Mammary epithelial cell (primary cell): ENCODE data around the gene SERAC1.

ENCODE experiments used
- EZH2 ChIP-seq: IDR thresholded peaks from 2 replicates; pipeline ENCODE4 v1.6.1; 2012; ENCODE audit warnings: low read length, inconsistent platforms, borderline replicate concordance
- TF ChIP-seq, protein P1 (sequence below), 2 donors: IDR thresholded peaks in 1 of 2; conservative IDR thresholded peaks in 1 of 2; 2 replicates each; pipeline ENCODE4 v1.5.1; 2011 to 2012; ENCODE audit warnings: inconsistent platforms in 2 of 2, low read length in 2 of 2, mild to moderate bottlenecking in 2 of 2, control low read depth in 1 of 2, low read depth in 1 of 2; ENCODE audit not compliant: insufficient read depth in 1 of 2; ENCODE audit errors: extremely low read depth in 1 of 2

- TF ChIP-seq EZH2, result no peak
- TF ChIP-seq, protein P1, sequence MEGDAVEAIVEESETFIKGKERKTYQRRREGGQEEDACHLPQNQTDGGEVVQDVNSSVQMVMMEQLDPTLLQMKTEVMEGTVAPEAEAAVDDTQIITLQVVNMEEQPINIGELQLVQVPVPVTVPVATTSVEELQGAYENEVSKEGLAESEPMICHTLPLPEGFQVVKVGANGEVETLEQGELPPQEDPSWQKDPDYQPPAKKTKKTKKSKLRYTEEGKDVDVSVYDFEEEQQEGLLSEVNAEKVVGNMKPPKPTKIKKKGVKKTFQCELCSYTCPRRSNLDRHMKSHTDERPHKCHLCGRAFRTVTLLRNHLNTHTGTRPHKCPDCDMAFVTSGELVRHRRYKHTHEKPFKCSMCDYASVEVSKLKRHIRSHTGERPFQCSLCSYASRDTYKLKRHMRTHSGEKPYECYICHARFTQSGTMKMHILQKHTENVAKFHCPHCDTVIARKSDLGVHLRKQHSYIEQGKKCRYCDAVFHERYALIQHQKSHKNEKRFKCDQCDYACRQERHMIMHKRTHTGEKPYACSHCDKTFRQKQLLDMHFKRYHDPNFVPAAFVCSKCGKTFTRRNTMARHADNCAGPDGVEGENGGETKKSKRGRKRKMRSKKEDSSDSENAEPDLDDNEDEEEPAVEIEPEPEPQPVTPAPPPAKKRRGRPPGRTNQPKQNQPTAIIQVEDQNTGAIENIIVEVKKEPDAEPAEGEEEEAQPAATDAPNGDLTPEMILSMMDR (conservative IDR thresholded peaks at IDR 0.05 in 1 of 2, IDR thresholded peaks at IDR 0.05 in 1 of 2; ENCODE audit: extremely low read depth in 1 of 2, insufficient read depth in 1 of 2, low read depth in 1 of 2, low read length in 2 of 2), result no peak
Observed at GRCh38 chr6:158066136-158066781, 101.8 kb downstream of the SERAC1 start.
